ENCODE data around the gene FTO. TPM values are rescaled to one million over a fixed set of nuclear protein-coding genes. Genes with fewer than 3 reads are reported as not detected.

Gene FTO
- total RNA-seq, 1 experiment from 2014 or later, result 125 TPM

- Histone ChIP-seq H3K36me3 (ENCODE audit: insufficient read depth, low read length) (no peaks in the 10 kb centered on the region), H3K4me2 (ENCODE audit: low read depth, low read length, poor library complexity, severe bottlenecking) (peak overlapping the region; percentile 55), H2AFZ (ENCODE audit: low read length) (no peak overlapping the region), H4K20me1 (ENCODE audit: insufficient read depth, low read depth, low read length) (no peaks in the 10 kb centered on the region), H3K27me3 (ENCODE audit: low read length) (no peaks in the 10 kb centered on the region), H3K27ac (ENCODE audit: low read length) (0 out of 2 replicates have a peak overlapping the region, but pooled peaks have one; percentile 31), H3K79me2 (ENCODE audit: low read length) (peaks cover 72% of the 10 kb centered on the region), H3K9ac (ENCODE audit: low read length) (no peak overlapping the region), H3K4me3 (ENCODE audit: low read length) (no peak overlapping the region), H3K4me1 (ENCODE audit: low read length) (peaks cover 32% of the 10 kb centered on the region), H3K9me2 (replicated peaks; ENCODE audit: insufficient read depth, low read length) (no peaks in the 10 kb centered on the region), H3K9me3 (ENCODE audit: low read length) (no peaks in the 10 kb centered on the region)
- DNase-seq, result no peak
These were observed 207.6 kb downstream of the FTO start for GRCh38 chr16:53911513-53911912.

- peak overlapping the region; percentile 55 for H3K4me2 ChIP-seq (ENCODE audit: low read depth, low read length, poor library complexity, severe bottlenecking)
- H3K79me2 ChIP-seq (ENCODE audit: low read length), result peaks cover 72% of the 10 kb centered on the region
- peak overlapping the region; percentile 8; the same call in 1 of the 2 replicates for H3K9ac ChIP-seq (ENCODE audit: low read length)
- H3K27me3 ChIP-seq (ENCODE audit: low read length), result no peaks in the 10 kb centered on the region
- no peaks in the 10 kb centered on the region for H3K36me3 ChIP-seq (ENCODE audit: insufficient read depth, low read length)
- no peaks in the 10 kb centered on the region for H3K9me3 ChIP-seq (ENCODE audit: low read length)
- H3K4me1 ChIP-seq (ENCODE audit: low read length), result peaks cover 29% of the 10 kb centered on the region
- H4K20me1 ChIP-seq (ENCODE audit: insufficient read depth, low read depth, low read length), result no peaks in the 10 kb centered on the region
- peak overlapping the region; percentile 31 for H3K27ac ChIP-seq (ENCODE audit: low read length)
- H3K4me3 ChIP-seq (ENCODE audit: low read length), result peak overlapping the region; percentile 26; the same call in 1 of the 2 replicates
- peak; percentile 49 for DNase-seq
- no peaks in the 10 kb centered on the region for H3K9me2 ChIP-seq (replicated peaks; ENCODE audit: insufficient read depth, low read length)
- no peak overlapping the region for H2AFZ ChIP-seq (ENCODE audit: low read length)
These were observed 208.2 kb downstream of the FTO start for GRCh38 chr16:53912155-53912554.

- H3K27ac ChIP-seq (ENCODE audit: low read length), result peak overlapping the region; percentile 31
- H3K79me2 ChIP-seq (ENCODE audit: low read length), result peaks cover 70% of the 10 kb centered on the region
- peak; percentile 71 for DNase-seq
- peaks cover 29% of the 10 kb centered on the region for H3K4me1 ChIP-seq (ENCODE audit: low read length)
- H3K4me2 ChIP-seq (ENCODE audit: low read depth, low read length, poor library complexity, severe bottlenecking), result peak overlapping the region; percentile 55
- H3K27me3 ChIP-seq (ENCODE audit: low read length), result no peaks in the 10 kb centered on the region
- no peak overlapping the region for H3K4me3 ChIP-seq (ENCODE audit: low read length)
- H2AFZ ChIP-seq (ENCODE audit: low read length), result no peak overlapping the region
- H3K36me3 ChIP-seq (ENCODE audit: insufficient read depth, low read length), result no peaks in the 10 kb centered on the region
- H4K20me1 ChIP-seq (ENCODE audit: insufficient read depth, low read depth, low read length), result no peaks in the 10 kb centered on the region
- H3K9ac ChIP-seq (ENCODE audit: low read length), result no peak overlapping the region
- no peaks in the 10 kb centered on the region for H3K9me3 ChIP-seq (ENCODE audit: low read length)
- H3K9me2 ChIP-seq (replicated peaks; ENCODE audit: insufficient read depth, low read length), result no peaks in the 10 kb centered on the region
These were observed 209.3 kb downstream of the FTO start for GRCh38 chr16:53913099-53913870.

- H2AFZ ChIP-seq (ENCODE audit: low read length), result no peak overlapping the region
- no peak overlapping the region for H3K27ac ChIP-seq (ENCODE audit: low read length)
- peaks cover 29% of the 10 kb centered on the region for H3K4me1 ChIP-seq (ENCODE audit: low read length)
- H3K4me3 ChIP-seq (ENCODE audit: low read length), result no peak overlapping the region
- peaks cover 70% of the 10 kb centered on the region for H3K79me2 ChIP-seq (ENCODE audit: low read length)
- no peaks in the 10 kb centered on the region for H3K36me3 ChIP-seq (ENCODE audit: insufficient read depth, low read length)
- no peaks in the 10 kb centered on the region for H3K27me3 ChIP-seq (ENCODE audit: low read length)
- no peaks in the 10 kb centered on the region for H3K9me2 ChIP-seq (replicated peaks; ENCODE audit: insufficient read depth, low read length)
- no peak overlapping the region for H3K4me2 ChIP-seq (ENCODE audit: low read depth, low read length, poor library complexity, severe bottlenecking)
- DNase-seq, result no peak
- no peaks in the 10 kb centered on the region for H3K9me3 ChIP-seq (ENCODE audit: low read length)
- H4K20me1 ChIP-seq (ENCODE audit: insufficient read depth, low read depth, low read length), result no peaks in the 10 kb centered on the region
- H3K9ac ChIP-seq (ENCODE audit: low read length), result no peak overlapping the region
These were observed 210.0 kb downstream of the FTO start for GRCh38 chr16:53913920-53914319.

GRCh38 chr16:53914736-53915135, 210.8 kb downstream of the FTO start:
- H3K4me2 ChIP-seq (ENCODE audit: low read depth, low read length, poor library complexity, severe bottlenecking), result no peak overlapping the region
- H3K4me3 ChIP-seq (ENCODE audit: low read length), result no peak overlapping the region
- no peak overlapping the region for H3K27ac ChIP-seq (ENCODE audit: low read length)

GRCh38 chr16:53915452-53916160, 211.7 kb downstream of the FTO start:
- Histone ChIP-seq H3K27ac (ENCODE audit: low read length) (no peak overlapping the region), H3K27me3 (ENCODE audit: low read length) (no peaks in the 10 kb centered on the region), H4K20me1 (ENCODE audit: insufficient read depth, low read depth, low read length) (no peaks in the 10 kb centered on the region), H3K9ac (ENCODE audit: low read length) (no peak overlapping the region), H3K4me3 (ENCODE audit: low read length) (no peak overlapping the region), H3K9me3 (ENCODE audit: low read length) (no peaks in the 10 kb centered on the region), H3K4me1 (ENCODE audit: low read length) (peaks cover 29% of the 10 kb centered on the region), H3K79me2 (ENCODE audit: low read length) (peaks cover 72% of the 10 kb centered on the region), H2AFZ (ENCODE audit: low read length) (no peak overlapping the region), H3K36me3 (ENCODE audit: insufficient read depth, low read length) (no peaks in the 10 kb centered on the region), H3K4me2 (ENCODE audit: low read depth, low read length, poor library complexity, severe bottlenecking) (no peak overlapping the region), H3K9me2 (replicated peaks; ENCODE audit: insufficient read depth, low read length) (no peaks in the 10 kb centered on the region)
- no peak for DNase-seq

More at GRCh38 chr16:53914736-53915135, 210.8 kb downstream of the FTO start:
- Histone ChIP-seq H3K9ac (ENCODE audit: low read length) (no peak overlapping the region), H3K27me3 (ENCODE audit: low read length) (no peaks in the 10 kb centered on the region), H3K79me2 (ENCODE audit: low read length) (peaks cover 73% of the 10 kb centered on the region), H3K4me1 (ENCODE audit: low read length) (peaks cover 29% of the 10 kb centered on the region), H3K36me3 (ENCODE audit: insufficient read depth, low read length) (no peaks in the 10 kb centered on the region), H3K9me3 (ENCODE audit: low read length) (no peaks in the 10 kb centered on the region), H4K20me1 (ENCODE audit: insufficient read depth, low read depth, low read length) (no peaks in the 10 kb centered on the region), H3K9me2 (replicated peaks; ENCODE audit: insufficient read depth, low read length) (no peaks in the 10 kb centered on the region), H2AFZ (ENCODE audit: low read length) (no peak overlapping the region)
- no peak for DNase-seq

- no peaks in the 10 kb centered on the region for H3K9me3 ChIP-seq (ENCODE audit: low read length)
- H3K4me3 ChIP-seq (ENCODE audit: low read length), result no peak overlapping the region
- H3K4me2 ChIP-seq (ENCODE audit: low read depth, low read length, poor library complexity, severe bottlenecking), result no peak overlapping the region
- H3K79me2 ChIP-seq (ENCODE audit: low read length), result peaks cover 51% of the 10 kb centered on the region
- H2AFZ ChIP-seq (ENCODE audit: low read length), result no peak overlapping the region
- no peak for DNase-seq
- no peaks in the 10 kb centered on the region for H3K9me2 ChIP-seq (replicated peaks; ENCODE audit: insufficient read depth, low read length)
- no peaks in the 10 kb centered on the region for H3K27me3 ChIP-seq (ENCODE audit: low read length)
- H3K9ac ChIP-seq (ENCODE audit: low read length), result no peak overlapping the region
- H3K36me3 ChIP-seq (ENCODE audit: insufficient read depth, low read length), result no peaks in the 10 kb centered on the region
- H3K27ac ChIP-seq (ENCODE audit: low read length), result no peak overlapping the region
- H3K4me1 ChIP-seq (ENCODE audit: low read length), result peaks cover 10% of the 10 kb centered on the region
- H4K20me1 ChIP-seq (ENCODE audit: insufficient read depth, low read depth, low read length), result no peaks in the 10 kb centered on the region
These were observed 217.0 kb downstream of the FTO start for GRCh38 chr16:53920988-53921387.

GRCh38 chr16:53922067-53922806, 218.3 kb downstream of the FTO start:
- Histone ChIP-seq H3K4me2 (ENCODE audit: low read depth, low read length, poor library complexity, severe bottlenecking) (no peak overlapping the region), H3K79me2 (ENCODE audit: low read length) (peaks cover 54% of the 10 kb centered on the region)

More at GRCh38 chr16:53922067-53922806, 218.3 kb downstream of the FTO start:
- Histone ChIP-seq H2AFZ (ENCODE audit: low read length) (no peak overlapping the region), H3K4me3 (ENCODE audit: low read length) (no peak overlapping the region), H3K9me3 (ENCODE audit: low read length) (no peaks in the 10 kb centered on the region), H3K36me3 (ENCODE audit: insufficient read depth, low read length) (no peaks in the 10 kb centered on the region), H3K27me3 (ENCODE audit: low read length) (no peaks in the 10 kb centered on the region), H3K4me1 (ENCODE audit: low read length) (peaks cover 10% of the 10 kb centered on the region), H4K20me1 (ENCODE audit: insufficient read depth, low read depth, low read length) (no peaks in the 10 kb centered on the region), H3K9me2 (replicated peaks; ENCODE audit: insufficient read depth, low read length) (no peaks in the 10 kb centered on the region), H3K27ac (ENCODE audit: low read length) (no peak overlapping the region), H3K9ac (ENCODE audit: low read length) (no peak overlapping the region)
- no peak for DNase-seq

Measured in Karpas-422 (cell line).